CD4-positive, alpha-beta memory T cell (primary cell): ENCODE results near the gene NTNG2. TPM values are rescaled to one million over a fixed set of nuclear protein-coding genes. Genes with fewer than 3 reads are reported as not detected.

ENCODE experiments used
- polyA plus RNA-seq, 2 donors: library from polyadenylated mRNA; unstranded; fragments of 300-500 nt; fragmentation: Illumina TruSeq; gene quantifications; one replicate each; pipeline ENCODE4 v1.2.3, GENCODE V29; 2021
- total RNA-seq, 2 experiments: library from RNA; stranded (reverse); gene quantifications; one replicate each; pipeline ENCODE4 v1.2.3, GENCODE V29; 2021

NTNG2 gene
- total and polyA plus RNA-seq, 4 experiments from 2014 or later = 1.0 to 8.8 (median 3.6) TPM

Other genes starting within 250 kb of the NTNG2 start
- gene MED27, start 82.2 kb upstream of the NTNG2 start, total RNA-seq = 10 to 100 TPM; 15.6 to 15.8 TPM
- gene MED27, start 82.2 kb upstream of the NTNG2 start, polyA plus RNA-seq = 10 to 100 TPM; 42.8 to 57.7 TPM
- gene SETX, start 192.9 kb downstream of the NTNG2 start, total RNA-seq = 10 to 100 TPM; 91.3 to 94.3 TPM
- 10 to 100 TPM; 10.1 to 39.2 TPM for gene SETX, start 192.9 kb downstream of the NTNG2 start, polyA plus RNA-seq
- 10 to 100 TPM; 22.2 TPM for gene TTF1, start 244.8 kb downstream of the NTNG2 start, total RNA-seq
- 1 to 10 TPM; 5.8 to 9.3 TPM for gene TTF1, start 244.8 kb downstream of the NTNG2 start, polyA plus RNA-seq
- not detected for gene CFAP77, start 248.2 kb downstream of the NTNG2 start, total RNA-seq
- not detected for gene CFAP77, start 248.2 kb downstream of the NTNG2 start, polyA plus RNA-seq